Measurements from ENCODE around the gene SUSD3.

SUSD3 gene

GRCh38 chr9:93120846-93121315 lies 62.4 kb downstream of the SUSD3 start:
- no peak for TF ChIP-seq ZFX (IDR thresholded peaks at IDR 0.05)
- no peak for TF ChIP-seq CTCF (conservative IDR thresholded peaks at IDR 0.05)
- no peak overlapping the region for H3K27ac ChIP-seq

DNA sequence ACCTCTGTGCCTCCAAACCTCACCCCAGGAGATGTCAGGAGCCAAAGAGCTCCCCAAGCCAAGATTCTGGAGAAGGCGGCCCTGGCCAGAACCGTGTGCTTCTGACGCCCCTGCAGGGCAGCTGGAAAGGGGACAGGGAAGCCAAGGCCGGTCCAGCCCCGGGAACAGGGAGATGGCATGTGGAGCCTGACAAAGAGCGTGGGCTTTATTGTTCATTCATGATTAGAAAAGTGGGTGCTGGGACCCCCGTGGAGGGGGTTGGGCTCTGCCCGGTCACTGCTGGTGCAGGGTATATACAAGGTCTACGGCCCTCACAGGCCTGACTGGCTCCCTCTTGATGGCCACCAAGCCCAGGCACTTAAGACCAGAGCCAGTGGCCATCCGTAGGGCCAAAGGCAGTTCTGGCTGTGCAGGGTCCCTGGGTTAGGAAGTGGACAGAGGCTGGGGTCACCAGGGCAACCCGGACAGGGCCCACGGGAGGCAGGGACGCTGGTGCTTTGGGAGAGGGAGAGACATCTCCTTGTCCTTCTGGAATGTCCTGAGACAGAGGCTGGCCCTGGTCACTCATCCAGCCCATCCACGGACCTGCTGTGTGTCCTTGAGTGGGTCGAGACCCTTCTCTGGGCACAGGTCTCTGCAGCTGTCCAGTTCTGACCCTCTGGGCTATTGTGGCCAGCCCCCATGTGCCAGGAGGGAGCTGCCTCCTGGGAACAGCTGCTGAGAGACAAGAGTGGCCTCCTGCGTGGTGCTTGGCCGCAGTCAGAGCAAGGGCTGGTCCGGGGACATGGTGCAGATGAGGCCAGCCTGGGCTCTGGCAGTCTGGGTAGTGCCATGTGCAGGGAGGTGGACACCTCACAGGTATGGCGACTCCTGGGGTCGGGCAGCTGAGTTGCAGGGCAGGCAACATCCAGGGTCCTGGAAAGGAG lies 63.1 kb downstream of the SUSD3 start:
- no peak overlapping the region for H3K27ac ChIP-seq
- TF ChIP-seq CTCF (conservative IDR thresholded peaks at IDR 0.05) (no peak), ZFX (IDR thresholded peaks at IDR 0.05) (no peak)

DNA sequence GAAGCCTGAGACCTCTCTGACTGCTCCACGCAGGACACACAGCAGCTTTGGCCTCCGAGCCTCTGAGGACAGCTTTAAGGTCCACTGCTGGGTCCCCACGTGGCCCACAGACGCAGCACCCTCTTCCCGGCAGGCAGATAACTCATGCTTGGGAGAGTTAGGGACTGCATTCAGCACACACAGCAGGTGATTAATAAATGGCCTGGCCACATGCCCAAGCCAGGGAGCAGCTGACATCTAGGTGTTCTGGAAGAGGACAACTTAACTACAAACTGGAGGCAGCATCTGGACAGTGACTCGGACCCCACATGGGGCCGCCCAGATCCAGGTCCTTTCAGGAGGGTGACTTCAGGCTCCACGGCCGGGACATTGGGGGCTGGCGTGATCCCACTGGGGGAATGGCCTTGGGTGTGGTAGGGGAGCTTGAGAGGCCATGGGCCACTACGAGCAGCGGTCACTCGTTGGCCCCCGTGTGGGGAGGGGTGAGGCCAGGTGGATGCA lies 64.3 kb downstream of the SUSD3 start:
- H3K27ac ChIP-seq, result no peak overlapping the region
- TF ChIP-seq CTCF (conservative IDR thresholded peaks at IDR 0.05) (no peak), ZFX (IDR thresholded peaks at IDR 0.05) (no peak)

- TF ChIP-seq CTCF (conservative IDR thresholded peaks at IDR 0.05) (no peak), ZFX (IDR thresholded peaks at IDR 0.05) (no peak)
- H3K27ac ChIP-seq, result no peak overlapping the region
Observed at GRCh38 chr9:93123561-93124283, 65.2 kb downstream of the SUSD3 start.

- TF ChIP-seq CTCF (conservative IDR thresholded peaks at IDR 0.05) (no peak), ZFX (IDR thresholded peaks at IDR 0.05) (no peak)
Observed at GRCh38 chr9:93124793-93125192, 66.3 kb downstream of the SUSD3 start.

GRCh38 chr9:93125331-93125894 lies 66.9 kb downstream of the SUSD3 start:
- no peak overlapping the region for H3K27ac ChIP-seq
- TF ChIP-seq CTCF (conservative IDR thresholded peaks at IDR 0.05) (no peak), ZFX (IDR thresholded peaks at IDR 0.05) (no peak)

More at GRCh38 chr9:93124793-93125192, 66.3 kb downstream of the SUSD3 start:
- no peak overlapping the region for H3K27ac ChIP-seq
